Anterior cingulate cortex (tissue), 58 donors: ENCODE data around the gene ZNF853.
"Not testable (repeated sequence)": the region's sequence is repeated elsewhere in the genome, so short reads cannot be mapped to it uniquely, and the experiment has no call there.

ENCODE experiments used
- DNase-seq, 58 donors: peaks; one replicate each; lab custom pipeline; 2025; lab: John Stamatoyannopoulos, UW

ZNF853 gene

DNA sequence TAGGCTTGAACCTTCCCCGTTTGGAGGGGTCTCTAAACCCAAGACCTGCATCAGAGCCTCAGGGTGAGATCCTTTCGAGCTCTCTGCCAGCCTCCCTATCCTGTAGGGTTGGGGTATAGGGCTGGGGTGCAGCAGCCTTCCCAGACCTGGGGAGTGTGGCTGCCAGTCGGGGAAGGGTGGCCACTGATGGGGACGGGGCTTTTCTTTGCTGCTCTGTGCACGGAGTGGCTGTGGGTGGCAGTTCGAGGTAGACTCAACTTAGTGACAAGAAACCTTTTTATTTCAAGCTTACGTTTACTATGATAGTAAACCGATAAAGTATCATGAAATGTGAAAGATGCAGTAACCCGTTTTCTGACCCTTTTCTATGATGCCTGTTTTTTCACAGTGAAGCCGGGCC, 34.7 kb downstream of the ZNF853 start:
- no peak for DNase-seq

DNA sequence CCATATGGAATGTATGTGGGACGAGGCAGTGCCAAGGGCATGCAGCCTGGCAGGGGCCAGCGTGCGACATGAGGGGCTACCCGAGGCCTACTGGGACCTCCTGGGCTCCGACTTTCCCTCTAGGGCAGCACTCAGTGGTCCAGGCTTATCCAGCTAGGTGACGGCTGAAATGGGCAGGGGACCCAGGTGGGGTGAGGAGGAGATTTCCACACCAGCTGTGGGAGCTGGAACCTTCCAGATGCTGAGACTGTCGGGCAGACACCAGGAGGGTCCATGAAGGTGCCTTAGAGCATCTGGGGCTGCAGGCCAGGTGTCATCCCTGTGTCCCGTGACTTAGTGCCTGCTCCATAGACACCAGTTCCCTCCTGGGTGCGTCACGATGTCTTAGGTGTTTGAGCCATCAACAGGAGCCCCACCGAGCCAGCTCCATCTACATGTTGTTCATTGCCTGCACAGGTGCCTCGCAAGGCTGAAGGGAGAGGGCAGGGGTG, 35.2 kb downstream of the ZNF853 start:
- no peak for DNase-seq

- DNase-seq: no peak
Observed at GRCh38 chr7:6651851-6652445, 36.5 kb downstream of the ZNF853 start.

GRCh38 chr7:6652446-6653011, 37.1 kb downstream of the ZNF853 start:
- DNase-seq: no peak

- no peak for DNase-seq
Observed at GRCh38 chr7:6653071-6654003, 37.9 kb downstream of the ZNF853 start.

DNA sequence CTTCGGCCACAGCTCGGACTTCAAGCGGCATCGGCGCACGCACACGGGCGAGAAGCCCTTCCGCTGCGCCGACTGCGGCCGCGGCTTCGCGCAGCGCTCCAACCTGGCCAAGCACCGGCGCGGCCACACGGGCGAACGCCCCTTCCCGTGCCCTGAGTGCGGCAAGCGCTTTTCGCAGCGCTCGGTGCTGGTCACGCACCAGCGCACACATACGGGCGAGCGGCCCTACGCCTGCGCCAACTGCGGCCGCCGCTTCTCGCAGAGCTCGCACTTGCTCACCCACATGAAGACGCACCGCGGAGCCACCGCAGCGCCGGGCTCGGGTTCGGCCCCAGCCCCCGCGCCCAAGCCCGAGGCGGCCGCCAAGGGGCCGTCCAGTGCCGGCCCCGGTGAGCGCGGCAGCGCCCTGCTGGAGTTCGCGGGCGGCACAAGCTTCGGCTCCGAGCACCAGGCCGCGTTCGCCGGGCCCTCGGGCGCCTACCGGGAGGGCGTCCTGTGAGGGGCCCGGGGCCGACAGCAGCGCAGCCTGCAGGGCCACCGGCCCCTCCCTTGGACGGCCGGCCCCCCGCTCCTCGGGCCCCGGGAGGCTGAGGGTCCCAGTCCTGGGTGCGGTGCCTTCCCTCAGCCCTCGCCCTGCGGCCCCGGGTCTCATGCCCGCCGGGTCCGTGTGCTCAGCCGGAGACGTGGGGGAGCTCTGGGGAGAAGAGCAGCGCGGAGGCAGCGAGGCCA, 38.9 kb downstream of the ZNF853 start:
- DNase-seq: no peak

- DNase-seq: no peak
Observed at GRCh38 chr7:6654842-6655610, 39.6 kb downstream of the ZNF853 start.

- DNase-seq: no peak
Observed at GRCh38 chr7:6655636-6656385, 40.4 kb downstream of the ZNF853 start.

DNA sequence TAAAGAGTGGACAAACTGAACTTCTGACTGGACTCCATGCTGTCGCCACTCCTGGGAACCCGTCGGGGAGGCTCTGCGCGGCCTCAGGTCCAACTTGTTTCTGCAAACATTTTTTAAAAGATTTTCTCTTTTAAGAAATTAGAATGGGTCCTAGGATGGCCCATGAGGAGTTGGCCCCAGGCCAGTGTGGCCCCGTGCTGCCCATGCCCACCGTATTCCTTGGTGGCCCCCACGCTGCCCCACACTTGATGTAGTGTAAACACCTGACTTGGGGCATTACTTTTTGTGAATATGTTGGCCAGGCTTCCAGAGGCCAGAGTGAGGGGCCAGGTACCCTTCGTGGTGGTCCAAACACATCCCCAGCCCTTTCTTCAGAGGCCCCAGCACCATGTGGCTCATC, 41.0 kb downstream of the ZNF853 start:
- DNase-seq: no peak

- no peak for DNase-seq
Observed at GRCh38 chr7:6658618-6659345, 43.4 kb downstream of the ZNF853 start.

GRCh38 chr7:6670851-6671250, 55.4 kb downstream of the ZNF853 start:
- not testable (repeated sequence) for DNase-seq
